Measurements from ENCODE around the gene UACA.
A peak's percentile ranks its signal among the peaks of the same experiment; 100 is the strongest.
"Not testable (repeated sequence)": the region's sequence is repeated elsewhere in the genome, so short reads cannot be mapped to it uniquely, and the experiment has no call there.

UACA gene

DNA sequence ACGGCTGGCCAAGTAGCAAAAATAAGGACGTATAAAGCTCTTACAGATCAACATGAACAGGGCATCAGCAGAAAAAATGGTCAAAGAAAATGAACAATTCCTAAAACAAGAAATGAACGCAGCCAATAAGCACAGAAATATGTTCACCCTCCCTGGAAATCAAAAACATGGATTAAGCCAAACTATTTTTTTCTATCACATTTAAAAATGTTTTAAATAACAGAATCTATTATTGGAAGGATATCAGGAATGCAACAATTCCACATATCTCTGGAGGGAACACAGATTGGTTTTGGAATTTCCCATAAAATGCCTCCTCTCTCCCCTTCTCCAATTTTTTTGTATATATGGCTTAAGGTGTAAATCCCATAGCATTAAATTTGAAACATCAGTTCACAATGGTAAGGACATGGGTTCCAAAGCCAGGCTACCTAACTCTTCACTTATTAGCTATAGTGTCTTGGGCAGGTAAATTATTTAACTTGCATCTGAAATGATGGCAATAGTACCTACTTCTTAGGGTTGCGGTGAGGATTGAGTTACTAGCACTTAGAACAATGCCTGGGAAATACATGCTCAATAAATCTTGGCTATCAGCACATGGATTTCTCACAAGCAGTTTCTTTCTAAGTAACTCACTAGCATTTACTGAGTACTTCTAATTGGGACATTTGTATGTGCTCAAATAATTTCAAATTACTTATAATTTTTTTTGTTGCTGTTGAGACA is 10.1 kb downstream of the UACA start:
- DNase-seq: no peak

DNA sequence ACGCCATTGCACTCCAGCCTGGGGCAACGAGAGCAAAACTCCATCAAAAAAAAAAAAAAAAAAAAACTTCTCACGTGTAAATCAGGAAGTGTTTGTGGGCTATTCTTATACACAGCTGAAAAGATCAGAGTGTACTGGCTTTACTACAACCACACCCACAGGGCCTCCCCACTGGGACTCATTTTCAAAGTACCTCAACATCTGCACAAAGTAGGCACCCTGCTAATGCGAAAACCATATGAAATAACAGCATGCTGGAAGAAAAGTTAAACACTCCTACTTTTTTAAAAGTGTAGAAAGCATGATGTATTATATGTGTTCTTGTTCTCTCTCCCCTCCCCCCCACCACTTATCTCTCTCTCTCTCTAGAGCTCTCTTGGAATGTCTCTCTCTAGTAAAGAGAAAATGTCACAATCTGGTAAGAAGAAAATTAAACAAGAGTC is 11.1 kb downstream of the UACA start:
- DNase-seq: no peak

DNA sequence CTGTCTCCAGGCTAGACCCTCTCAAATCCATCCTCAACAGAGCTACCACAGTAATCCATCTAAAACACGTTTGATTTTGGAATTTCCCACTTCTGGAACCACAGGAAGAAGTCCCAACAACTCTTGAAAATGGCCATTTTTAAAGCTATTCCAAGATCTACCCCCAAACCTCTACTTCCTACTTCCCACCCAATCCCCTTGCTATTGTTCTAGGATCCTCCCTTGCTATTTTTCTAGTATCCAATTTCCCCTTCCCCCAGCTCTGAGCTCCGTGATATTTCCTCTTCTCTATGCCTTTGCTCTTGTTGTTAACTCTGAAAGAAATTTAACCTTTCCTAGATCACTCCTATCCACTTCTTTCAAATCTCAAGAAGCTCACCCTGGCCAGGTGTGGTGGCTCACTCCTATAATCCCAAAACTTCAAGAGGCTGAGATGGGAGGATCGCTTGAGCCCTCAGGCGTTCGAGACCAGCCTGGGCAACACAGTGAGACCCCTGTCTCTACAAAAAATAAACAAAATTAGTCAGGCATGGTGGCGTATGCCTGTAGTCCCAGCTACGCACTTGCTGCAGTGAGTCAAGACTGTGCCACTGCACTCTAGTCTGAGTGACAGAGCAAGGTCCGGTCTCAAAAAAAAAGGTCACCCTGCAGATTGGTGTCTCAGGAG is 13.0 kb downstream of the UACA start:
- no peak for DNase-seq

DNA sequence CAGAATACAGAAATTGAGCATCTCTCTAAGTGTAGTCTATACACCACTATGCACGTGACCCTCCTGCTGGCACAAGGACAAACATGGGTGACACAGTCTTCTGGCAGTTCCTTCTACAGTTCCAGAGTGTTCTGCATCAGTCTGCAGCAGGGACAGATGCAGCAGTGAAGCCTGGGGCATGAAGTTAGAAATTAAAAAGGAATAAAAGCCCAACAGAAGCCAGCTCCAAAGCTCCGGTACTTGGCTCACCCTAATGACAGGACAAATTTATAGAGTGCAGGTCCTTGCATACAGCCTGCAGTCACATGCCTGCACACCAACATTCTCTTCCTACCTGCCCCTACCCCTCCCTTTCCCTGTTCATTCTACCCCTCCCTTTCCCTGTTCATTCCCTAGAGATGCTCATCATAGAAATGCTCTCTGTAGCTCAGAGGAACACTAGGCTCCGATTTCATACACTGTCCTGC is 15.0 kb downstream of the UACA start:
- DNase-seq: no peak

DNA sequence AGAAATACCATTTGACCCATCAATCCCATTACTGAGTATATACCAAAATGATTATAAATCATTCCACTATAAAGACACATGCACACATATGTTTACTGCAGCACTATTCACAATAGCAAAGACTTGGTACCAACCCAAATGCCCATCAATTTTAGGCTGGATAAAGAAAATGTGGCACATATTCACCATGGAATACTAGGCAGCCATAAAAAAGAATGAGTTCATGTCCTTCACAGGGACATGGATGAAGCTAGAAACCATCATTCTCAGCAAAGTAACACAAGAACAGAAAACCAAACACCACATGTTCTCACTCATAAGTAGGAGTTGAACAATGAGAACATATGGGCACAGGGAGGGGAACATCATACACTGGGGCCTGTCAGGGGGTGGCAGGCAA is 16.8 kb downstream of the UACA start:
- not testable (repeated sequence) for DNase-seq

DNA sequence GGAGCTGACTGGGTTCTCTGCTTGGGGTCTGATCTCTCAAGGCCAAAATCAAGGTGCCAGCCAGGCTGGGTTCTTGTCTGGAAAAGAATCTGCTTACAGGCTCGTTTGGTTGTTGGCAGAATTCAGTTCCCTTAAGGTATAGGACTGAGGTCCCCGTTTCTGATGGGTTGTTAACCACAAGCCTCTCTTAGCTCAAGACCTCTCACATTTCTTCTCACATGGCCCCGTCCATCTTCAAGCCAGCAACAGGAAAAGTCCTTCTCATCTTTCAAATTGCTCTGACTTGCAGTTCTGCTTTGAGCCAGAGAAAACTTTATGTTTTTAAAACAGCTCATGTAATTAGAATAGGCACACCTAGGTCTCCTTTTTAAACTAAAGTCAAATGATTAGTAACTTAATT is 20.4 kb downstream of the UACA start:
- DNase-seq: no peak

DNA sequence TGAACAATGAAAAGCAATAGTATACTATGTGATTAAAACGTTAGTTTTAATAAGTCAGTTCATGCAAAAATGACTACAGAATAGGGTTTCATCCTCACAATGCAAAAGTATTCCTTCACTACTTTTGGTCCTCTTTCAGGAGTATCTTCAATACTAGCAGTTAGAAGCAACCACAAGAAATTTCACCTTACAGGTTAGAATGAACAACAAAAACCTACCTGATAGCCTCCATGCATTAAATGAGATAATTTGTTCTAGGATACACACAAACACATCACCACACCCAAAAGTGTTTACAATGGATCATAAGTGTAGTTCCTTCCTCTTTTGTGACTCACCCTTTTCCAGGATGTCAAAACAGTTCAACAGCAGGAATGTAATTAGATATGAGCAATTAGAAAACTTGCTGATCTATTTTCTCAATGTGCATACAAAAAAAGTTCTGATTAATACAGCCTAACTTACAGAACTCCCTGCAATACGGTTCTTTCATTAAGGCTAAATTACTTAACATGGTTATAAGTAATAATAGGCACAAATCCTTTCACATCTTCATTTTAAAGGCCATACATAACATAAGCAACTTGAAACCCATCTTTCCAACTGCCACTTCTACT is 21.6 kb downstream of the UACA start:
- no peak for DNase-seq

DNA sequence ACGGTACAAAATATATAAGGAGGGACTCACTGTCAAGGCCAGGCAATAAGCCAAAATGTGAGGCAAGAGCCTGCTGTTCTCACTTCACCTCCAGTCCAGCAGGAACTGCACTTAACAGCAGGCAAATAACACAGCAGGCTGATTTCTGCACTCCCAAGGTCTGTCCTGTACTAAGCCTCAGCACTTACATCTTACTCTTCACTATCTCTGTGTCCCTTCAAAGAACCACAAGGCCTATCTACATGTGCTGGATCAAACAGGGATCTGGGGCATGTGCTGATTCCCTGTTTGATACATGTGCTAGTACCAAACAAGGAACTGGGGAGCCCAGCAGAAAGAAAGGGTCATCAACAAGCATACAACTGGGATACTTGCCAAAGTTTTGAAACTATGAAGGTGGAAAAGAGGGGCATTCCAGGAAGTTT is 22.2 kb downstream of the UACA start:
- peak; percentile 15 for DNase-seq

DNA sequence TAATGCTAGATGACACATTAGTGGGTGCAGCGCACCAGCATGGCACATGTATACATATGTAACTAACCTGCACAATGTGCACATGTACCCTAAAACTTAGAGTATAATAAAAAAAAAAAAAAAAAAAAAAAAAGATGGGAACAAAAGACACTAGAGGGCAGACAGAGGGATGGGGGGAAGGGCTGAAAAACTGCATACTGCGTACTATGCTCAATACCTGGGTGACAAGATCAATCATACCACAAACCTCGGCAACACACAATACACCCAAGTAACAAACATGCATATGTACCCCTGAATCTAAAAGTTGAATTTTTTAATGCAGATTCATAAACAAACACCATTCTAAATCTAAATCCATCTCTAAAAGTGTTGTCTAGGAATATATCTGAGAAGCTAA is 28.3 kb downstream of the UACA start:
- DNase-seq: not testable (repeated sequence)

DNA sequence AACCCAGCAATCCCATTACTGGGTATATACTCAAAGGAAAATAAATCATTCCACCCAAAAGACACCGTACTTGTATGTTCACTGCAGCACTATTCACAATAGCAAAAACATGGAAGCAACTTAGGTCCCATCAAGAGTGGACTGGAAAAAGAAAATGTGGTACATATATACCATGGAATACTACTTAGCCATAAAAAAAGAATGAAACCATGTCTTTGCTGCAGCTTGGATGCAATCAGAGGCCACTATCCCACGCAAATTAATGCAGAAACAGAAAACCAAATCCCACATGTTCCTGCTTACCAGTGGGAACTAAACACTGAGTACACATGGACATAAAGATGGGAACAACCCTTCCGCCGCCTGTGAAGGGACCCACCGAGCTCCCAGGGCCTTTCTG is 34.2 kb downstream of the UACA start:
- no peak for DNase-seq

DNA sequence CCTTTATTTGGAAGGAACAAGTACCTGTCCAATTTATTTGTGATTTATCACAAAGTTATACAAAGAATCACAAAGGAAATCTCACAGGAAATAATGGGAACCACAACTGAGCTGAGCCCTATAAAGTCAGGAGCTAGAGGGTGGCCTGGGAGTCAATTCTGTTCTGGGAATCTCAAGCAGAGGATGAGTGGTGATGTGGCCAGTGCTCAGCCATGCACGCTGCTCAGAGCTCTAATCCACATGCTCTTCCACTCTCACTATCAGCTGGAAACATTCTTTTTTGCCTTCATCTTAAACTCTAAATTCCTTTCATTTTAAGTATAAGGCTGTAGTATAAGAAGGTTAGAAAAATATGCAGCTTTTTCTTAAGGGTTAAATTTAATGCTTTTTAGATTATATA is 36.6 kb downstream of the UACA start:
- DNase-seq: no peak

DNA sequence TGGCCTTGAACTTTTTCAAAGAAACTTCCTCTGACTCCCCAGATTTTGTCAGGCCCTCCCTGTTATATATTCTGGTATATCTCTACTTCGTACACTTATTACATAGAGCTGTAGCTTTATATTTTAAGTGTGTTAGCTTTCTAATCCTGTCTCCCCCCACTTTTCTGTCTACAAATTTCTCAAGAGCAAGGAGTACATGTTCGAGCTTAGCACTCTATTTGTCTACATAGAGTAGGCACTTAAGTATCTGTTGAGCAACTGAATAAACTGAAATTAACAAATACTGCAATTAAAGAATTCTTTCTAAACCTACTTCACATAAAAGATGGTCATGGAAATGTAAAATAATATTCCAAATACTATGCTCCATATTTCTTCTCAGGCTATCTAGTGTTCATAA is 39.4 kb downstream of the UACA start:
- DNase-seq: no peak

DNA sequence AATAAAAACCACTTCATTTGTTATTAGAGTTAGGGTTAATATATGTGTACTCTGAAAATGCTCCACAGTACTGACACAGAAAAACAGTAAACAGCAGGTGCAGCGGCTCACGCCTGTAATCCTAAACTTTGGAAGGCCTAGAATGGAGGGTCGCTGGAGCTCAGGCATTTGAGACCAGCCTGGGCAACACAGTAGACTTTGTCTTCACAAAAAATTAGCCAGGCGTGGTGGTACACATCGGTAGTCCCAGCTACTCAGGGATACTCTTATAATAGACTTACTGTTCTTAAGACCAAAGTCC is 40.3 kb downstream of the UACA start:
- no peak for DNase-seq

DNA sequence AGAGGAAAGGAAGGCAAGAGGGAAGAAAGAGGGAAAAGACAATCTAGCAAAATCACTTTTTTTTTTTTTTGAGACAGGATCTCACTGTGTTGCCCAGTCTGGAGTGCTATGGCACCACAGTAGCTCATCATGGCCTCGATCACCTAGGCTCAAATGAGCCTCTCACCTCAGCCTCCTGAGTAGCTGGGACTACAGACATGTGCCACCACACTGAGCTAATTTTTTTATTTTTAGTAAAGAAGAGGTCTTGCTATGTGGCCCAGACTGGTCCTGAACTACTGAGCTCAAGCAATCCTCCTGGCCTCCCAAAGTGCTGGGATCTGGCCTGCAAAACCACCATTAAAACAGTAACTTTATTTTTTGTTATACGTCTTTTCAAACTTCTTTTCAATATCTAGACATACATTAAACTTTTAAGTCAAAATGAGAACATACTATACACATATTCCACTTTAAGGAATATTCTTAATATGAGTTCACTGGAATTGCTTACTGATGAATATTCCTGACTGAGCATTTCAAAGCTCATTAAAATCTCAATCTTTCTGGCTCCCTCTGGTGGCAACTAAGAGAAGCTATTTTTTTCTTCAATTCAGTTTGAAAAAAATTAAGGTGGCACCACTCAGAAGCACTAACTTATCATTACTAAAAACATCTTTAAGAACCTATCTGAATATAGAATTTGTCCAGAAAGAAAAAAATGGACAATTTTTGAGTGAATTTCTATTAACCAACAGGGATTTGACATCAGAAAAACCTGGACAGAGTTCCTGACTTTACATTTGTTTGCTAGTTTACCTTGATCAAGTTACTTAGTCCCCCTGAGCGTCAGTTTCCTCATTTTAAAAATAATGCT is 40.9 kb downstream of the UACA start:
- DNase-seq: peak; percentile 23

DNA sequence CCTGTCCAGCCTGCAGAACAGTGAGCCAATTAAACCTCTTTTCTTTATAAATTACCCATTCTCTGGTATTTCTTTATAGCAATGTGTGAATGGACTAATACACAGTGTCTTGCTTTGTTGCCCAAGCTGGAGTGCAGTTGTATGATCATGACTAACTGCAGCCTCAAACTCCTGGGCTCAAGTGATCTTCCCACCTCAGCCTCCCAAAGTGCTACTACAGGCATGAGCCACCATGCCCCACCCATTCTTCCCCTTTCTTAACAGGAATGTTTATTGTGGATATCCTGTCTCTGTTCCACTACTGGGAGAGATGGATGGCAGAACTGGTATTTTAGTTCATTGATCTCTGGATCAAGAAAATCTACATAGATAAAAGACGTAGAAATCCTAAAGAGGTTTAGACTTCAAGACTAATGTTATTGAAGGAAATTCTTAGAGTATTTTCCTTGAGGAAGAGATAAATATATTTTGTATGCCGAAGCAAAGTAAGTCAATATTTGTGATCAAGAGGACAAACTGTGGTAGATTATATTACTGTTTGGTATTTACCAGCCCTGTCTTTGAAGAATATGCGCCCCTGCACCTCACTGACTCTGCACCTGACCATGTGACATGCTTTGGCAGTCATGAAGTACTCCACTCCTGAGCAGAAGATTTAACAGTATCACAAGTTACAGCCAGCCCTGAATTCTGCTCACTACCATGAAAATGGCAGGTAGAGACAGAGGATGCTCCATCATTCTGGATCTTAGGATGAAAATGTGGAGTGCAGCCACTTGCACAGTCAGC is 42.9 kb downstream of the UACA start:
- no peak for DNase-seq

DNA sequence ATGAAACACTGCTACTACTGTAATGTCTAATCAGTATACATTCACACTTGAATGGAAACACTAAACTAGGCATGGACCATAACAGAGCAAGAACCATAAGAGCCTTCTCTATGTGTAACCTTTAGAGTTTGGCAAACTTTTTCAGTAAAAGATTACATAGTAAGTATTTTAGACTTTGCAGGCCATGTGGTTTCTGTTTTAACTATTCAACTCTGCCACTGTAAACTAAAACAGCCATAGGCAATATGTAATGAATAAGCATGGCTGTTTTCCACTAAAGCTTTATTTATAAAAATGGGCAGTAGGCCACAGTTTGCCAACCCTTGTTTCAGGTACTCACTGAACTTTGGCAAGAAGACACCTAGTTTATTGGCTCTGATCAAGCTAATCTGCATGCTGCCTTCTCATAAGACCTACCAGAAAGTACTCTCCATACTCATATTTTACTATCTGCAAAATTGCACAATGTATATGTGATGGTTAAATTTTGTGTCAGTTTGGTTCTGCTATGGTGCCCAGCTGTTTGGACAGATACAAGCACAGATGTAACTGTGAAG is 46.0 kb downstream of the UACA start:
- no peak for DNase-seq

DNA sequence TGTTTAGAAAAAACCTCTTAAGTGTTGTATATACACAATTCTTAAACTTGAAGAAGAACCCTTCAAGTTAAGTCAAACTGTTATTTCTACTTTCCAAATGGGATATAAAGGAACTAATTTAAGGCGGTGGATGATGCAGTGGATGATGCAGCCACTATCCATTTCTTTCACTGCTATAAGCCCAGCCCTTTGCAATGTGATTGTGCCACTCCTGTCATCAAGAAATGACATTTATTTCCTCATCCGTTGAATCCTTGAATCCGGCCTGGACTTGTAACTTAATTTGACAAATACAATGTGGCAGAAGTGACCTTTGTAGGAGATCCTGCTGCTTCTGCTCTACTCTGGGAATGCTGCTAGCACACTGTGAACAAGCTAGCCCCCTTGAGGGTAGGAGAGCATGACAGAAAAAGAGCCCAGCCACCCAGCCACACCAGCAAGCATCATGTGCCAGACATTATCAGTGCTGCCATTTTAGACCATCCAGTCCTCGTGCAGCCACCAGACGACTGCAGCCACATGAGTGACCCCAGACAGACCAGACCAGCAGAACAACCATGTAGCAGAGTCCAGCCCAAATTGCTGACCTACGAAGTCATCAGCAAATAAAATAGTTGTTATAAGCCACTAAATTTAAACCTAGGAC is 47.4 kb downstream of the UACA start:
- no peak for DNase-seq

DNA sequence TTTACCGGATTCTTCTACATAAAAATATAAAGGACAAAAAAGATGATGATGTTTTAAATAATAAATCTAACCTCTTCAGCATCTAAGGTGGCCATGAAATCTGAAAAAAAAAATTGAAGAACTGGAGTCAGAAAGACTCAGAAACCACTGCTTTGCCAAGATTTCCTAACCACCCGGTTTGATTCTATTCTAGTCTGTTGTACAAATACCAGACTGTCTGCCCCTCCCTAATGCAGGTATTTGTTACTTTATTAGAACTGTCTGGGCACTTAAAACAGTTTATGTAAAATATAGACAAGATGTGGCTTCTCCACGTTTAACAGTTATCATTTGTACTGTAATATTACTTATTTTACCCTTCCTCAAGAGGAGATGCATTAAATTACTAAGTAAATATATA is 48.8 kb downstream of the UACA start:
- DNase-seq: no peak

DNA sequence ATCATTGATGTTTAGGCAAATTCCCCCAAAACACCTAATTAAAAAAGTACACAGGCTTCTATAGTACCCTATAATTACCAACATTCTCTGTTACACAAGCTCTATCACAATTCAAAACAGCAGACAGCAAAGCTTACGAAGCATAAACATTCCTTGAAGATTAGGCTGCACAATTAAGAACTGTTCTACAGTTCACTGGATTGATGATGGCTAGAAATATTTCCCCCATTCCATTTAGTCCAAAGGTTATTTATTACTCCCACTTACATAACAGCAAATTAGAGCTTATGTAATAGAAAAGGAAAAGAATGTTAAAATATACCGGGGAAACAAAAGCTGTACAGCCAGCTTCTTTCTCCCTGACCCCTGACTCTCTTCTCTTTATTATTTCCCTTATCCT is 49.3 kb downstream of the UACA start:
- DNase-seq: no peak

DNA sequence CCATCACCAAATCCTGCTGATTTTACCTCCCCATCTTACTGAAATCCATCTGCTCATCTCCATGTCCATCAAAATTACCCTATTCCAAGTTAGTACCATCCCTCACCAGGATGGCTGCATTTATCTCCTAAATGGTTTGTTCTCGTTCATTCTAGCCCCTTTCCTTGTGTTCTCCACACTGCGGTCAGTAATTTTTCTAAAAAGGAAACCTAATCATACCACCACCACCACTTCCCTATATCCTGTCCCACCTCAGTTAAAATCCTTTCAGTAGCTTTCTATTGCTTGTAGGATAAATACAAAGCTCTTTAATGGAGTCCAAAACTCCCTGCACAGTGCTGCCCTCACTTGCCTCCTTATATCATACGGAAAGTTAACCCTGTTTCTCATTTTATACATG is 51.1 kb downstream of the UACA start:
- no peak for DNase-seq

DNA sequence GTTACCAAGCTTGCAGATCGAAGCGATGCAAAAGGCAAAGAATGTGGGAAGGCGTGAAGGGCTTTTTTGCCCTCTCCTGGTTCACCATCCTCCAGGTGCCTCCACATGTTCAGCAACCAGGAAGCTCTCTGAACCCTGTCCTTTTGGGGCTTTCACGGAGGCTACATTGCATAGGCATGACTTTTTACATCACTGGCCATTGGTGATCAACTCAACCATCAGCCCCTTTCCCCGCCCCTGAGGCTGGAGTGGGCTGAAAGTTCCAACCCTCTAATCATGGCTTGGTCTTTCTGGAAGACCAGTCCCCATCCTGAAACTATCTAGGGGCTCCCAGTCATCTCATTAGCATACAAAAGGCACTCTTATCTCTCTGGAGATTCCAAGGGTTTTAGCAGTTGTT is 52.6 kb downstream of the UACA start:
- DNase-seq: no peak

DNA sequence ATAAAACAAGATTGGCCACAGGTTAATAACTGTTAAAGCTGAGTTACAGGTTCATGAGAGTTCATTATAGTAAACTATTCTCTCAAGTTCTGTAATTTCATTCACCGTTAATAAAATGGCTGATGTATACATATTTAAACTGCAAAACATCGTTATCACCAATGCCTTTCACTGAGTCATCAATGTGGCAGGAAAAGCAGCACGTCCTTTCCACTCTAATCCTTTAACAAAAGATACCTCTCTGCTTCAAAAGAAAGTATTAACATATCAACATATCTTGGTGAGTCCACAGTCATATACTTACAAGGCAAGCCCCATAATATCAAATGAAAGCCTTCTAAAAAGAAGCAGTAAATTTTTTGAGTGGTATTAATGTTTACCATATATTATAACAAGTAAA is 54.5 kb downstream of the UACA start:
- DNase-seq: no peak
